Loucy (cell line): ENCODE measurements around the gene TIMM13.
A peak's percentile ranks its signal among the peaks of the same experiment; 100 is the strongest.

ENCODE experiments used
- H2AFZ ChIP-seq: fragments of 200-600 bp; sonication (generic); 2 replicates; pipeline ENCODE4 v1.6.0; 2016; ENCODE audit warnings: antibody characterized with exemption, mild to moderate bottlenecking, low read length, moderate library complexity
- H3F3A ChIP-seq: fragments of 200-600 bp; 2 replicates; pipeline ENCODE4 v1.6.0; 2016; ENCODE audit warnings: antibody characterized with exemption, low read depth, mild to moderate bottlenecking
- H3K27me3 ChIP-seq: fragments of 200-600 bp; sonication (generic); 2 replicates; pipeline ENCODE4 v1.6.1; 2014; ENCODE audit warnings: low read length, mild to moderate bottlenecking; ENCODE audit not compliant: insufficient read depth, poor library complexity, severe bottlenecking
- H3K36me3 ChIP-seq: fragments of 200-600 bp; sonication (generic); 2 replicates; pipeline ENCODE4 v1.6.1; 2016; ENCODE audit warnings: low read length; ENCODE audit not compliant: insufficient read depth
- H3K4me1 ChIP-seq: fragments of 200-600 bp; sonication (generic); 2 replicates; pipeline ENCODE4 v1.5.1; 2014; ENCODE audit warnings: low read length, mild to moderate bottlenecking; ENCODE audit not compliant: insufficient read depth, poor library complexity, severe bottlenecking
- H3K4me2 ChIP-seq: fragments of 200-600 bp; sonication (generic); 2 replicates; pipeline ENCODE4 v1.6.0; 2014; ENCODE audit warnings: antibody characterized with exemption, low read length, low read depth, mild to moderate bottlenecking; ENCODE audit not compliant: poor library complexity, severe bottlenecking
- H3K4me3 ChIP-seq: fragments of 200-600 bp; sonication (generic); 2 replicates; pipeline ENCODE4 v1.5.1; 2014; ENCODE audit warnings: low read length, mild to moderate bottlenecking, mixed read lengths; ENCODE audit not compliant: poor library complexity, severe bottlenecking
- H3K79me2 ChIP-seq: fragments of 200-600 bp; sonication (generic); 2 replicates; pipeline ENCODE4 v1.6.1; 2014; ENCODE audit warnings: low read length; ENCODE audit not compliant: insufficient read depth
- H3K9ac ChIP-seq: fragments of 200-600 bp; sonication (generic); 2 replicates; pipeline ENCODE4 v1.6.0; 2014; ENCODE audit warnings: mild to moderate bottlenecking, low read depth, low read length, moderate library complexity; ENCODE audit not compliant: poor library complexity, severe bottlenecking
- H3K9me2 ChIP-seq: fragments of 200-600 bp; sonication (generic); replicated peaks from 2 replicates; pipeline ENCODE4 v1.6.1; 2016; ENCODE audit warnings: low read depth, low read length, mixed read lengths
- H3K9me3 ChIP-seq: fragments of 200-600 bp; sonication (generic); 2 replicates; pipeline ENCODE4 v1.6.1; 2014; ENCODE audit warnings: mild to moderate bottlenecking, antibody characterized with exemption, low read length, low read depth; ENCODE audit not compliant: insufficient read depth
- H4K20me1 ChIP-seq: fragments of 200-600 bp; sonication (generic); 2 replicates; pipeline ENCODE4 v1.6.0; 2014; ENCODE audit warnings: antibody characterized with exemption, low read length, mild to moderate bottlenecking; ENCODE audit not compliant: insufficient read depth, poor library complexity, severe bottlenecking
- CTCF ChIP-seq: fragments of 200-600 bp; sonication (generic); conservative IDR thresholded peaks from 2 replicates; pipeline ENCODE4 v1.5.1; 2014; ENCODE audit warnings: mild to moderate bottlenecking, antibody characterized with exemption, low read length
- EZH2phosphoT487 ChIP-seq: fragments of 200-600 bp; IDR thresholded peaks from 2 replicates; pipeline ENCODE4 v1.6.1; 2018; ENCODE audit warnings: antibody characterized with exemption, mild to moderate bottlenecking, moderate library complexity, borderline replicate concordance

Gene TIMM13

DNA sequence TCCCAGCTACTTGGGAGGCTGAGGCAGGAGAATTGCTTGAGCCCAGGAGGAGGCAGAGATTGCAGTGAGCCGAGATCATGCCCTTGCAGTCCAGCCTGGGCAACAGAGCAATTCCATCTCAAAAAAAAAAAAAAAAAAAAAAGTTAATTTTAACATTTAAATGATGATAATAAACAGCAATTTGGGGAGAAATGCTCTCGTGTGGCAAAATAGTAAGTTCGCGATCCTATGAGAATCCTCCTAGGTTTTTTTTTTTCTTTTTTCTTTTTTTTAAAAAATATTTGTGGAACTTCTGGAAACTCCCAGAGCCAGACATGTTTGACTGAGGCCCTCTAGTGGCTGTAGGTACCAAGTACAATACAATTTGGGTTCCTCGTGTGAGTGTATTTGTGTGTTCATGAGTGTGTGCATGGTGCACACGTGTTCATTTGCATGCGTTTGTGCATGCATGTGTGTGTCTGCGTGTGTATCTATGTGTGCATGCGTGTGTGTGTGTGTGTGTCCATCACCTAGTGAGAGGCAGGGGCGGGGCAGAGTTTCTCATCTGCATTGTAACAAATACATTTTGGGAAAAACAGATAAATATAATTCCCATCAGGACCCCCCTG is 36.2 kb downstream of the TIMM13 start:
- H3K4me1 ChIP-seq = no peaks in the 10 kb centered on the region
- no peak for TF ChIP-seq EZH2phosphoT487
- peak; percentile 81 for TF ChIP-seq CTCF
- H3K9me2 ChIP-seq = no peaks in the 10 kb centered on the region
- no peak overlapping the region for H3K4me3 ChIP-seq
- H3K36me3 ChIP-seq = no peaks in the 10 kb centered on the region
- no peak overlapping the region for H3K4me2 ChIP-seq
- no peak overlapping the region for H2AFZ ChIP-seq
- H3K9ac ChIP-seq = no peak overlapping the region
- no peaks in the 10 kb centered on the region for H3F3A ChIP-seq
- H3K9me3 ChIP-seq = no peaks in the 10 kb centered on the region
- H3K79me2 ChIP-seq = no peaks in the 10 kb centered on the region
- H3K27me3 ChIP-seq = no peaks in the 10 kb centered on the region
- H4K20me1 ChIP-seq = no peaks in the 10 kb centered on the region

GRCh38 chr19:2389594-2389993 is 37.8 kb downstream of the TIMM13 start:
- no peaks in the 10 kb centered on the region for H3K27me3 ChIP-seq
- no peaks in the 10 kb centered on the region for H4K20me1 ChIP-seq
- H3F3A ChIP-seq = no peaks in the 10 kb centered on the region
- H3K4me2 ChIP-seq = no peak overlapping the region
- no peaks in the 10 kb centered on the region for H3K79me2 ChIP-seq
- TF ChIP-seq EZH2phosphoT487 = no peak
- no peak for TF ChIP-seq CTCF
- no peak overlapping the region for H2AFZ ChIP-seq
- H3K9me2 ChIP-seq = no peaks in the 10 kb centered on the region
- H3K4me3 ChIP-seq = no peak overlapping the region
- H3K36me3 ChIP-seq = no peaks in the 10 kb centered on the region
- H3K9ac ChIP-seq = no peak overlapping the region
- no peaks in the 10 kb centered on the region for H3K9me3 ChIP-seq
- H3K4me1 ChIP-seq = no peaks in the 10 kb centered on the region

- Histone ChIP-seq H2AFZ (no peak overlapping the region), H3K9ac (no peak overlapping the region), H3K36me3 (no peaks in the 10 kb centered on the region), H3F3A (no peaks in the 10 kb centered on the region), H3K79me2 (no peaks in the 10 kb centered on the region), H3K4me3 (no peak overlapping the region), H3K9me3 (no peaks in the 10 kb centered on the region), H4K20me1 (no peaks in the 10 kb centered on the region), H3K27me3 (no peaks in the 10 kb centered on the region), H3K9me2 (no peaks in the 10 kb centered on the region), H3K4me2 (no peak overlapping the region), H3K4me1 (no peaks in the 10 kb centered on the region)
- TF ChIP-seq CTCF = no peak
- no peak for TF ChIP-seq EZH2phosphoT487
Observed at GRCh38 chr19:2387367-2388288, 39.8 kb downstream of the TIMM13 start.
